Stimulated activated CD8-positive, alpha-beta memory T cell treated with anti-CD3 and anti-CD28 coated beads, Interleukin-7, amount 100 ng/mL, for 48 hours (primary cell): ENCODE data around the gene MREG.
"Not testable (repeated sequence)": the region's sequence is repeated elsewhere in the genome, so short reads cannot be mapped to it uniquely, and the experiment has no call there.

Experiments used
- DNase-seq, 2 donors: peaks; one replicate each; pipeline ENCODE4 v3.0.0-alpha.2; 2020; ENCODE audit warnings: low read depth in 1 of 2; ENCODE audit errors: extremely low read depth in 1 of 2

MREG gene

GRCh38 chr2:215965532-215966165, 47.7 kb downstream of the MREG start:
- DNase-seq: no peak

- no peak for DNase-seq
Measured at GRCh38 chr2:215961981-215962380, 51.4 kb downstream of the MREG start.

GRCh38 chr2:215958257-215958656, 55.1 kb downstream of the MREG start:
- DNase-seq: no peak

- DNase-seq: not testable (repeated sequence)
Measured at GRCh38 chr2:215957354-215958122, 55.8 kb downstream of the MREG start.

- DNase-seq: no peak
Measured at GRCh38 chr2:215952860-215953637, 60.3 kb downstream of the MREG start.

GRCh38 chr2:215951558-215951957, 61.8 kb downstream of the MREG start:
- no peak for DNase-seq

GRCh38 chr2:215949991-215950404, 63.4 kb downstream of the MREG start:
- no peak for DNase-seq

GRCh38 chr2:215948051-215948450, 65.3 kb downstream of the MREG start:
- DNase-seq: no peak

GRCh38 chr2:215946586-215946985, 66.8 kb downstream of the MREG start:
- no peak for DNase-seq

- no peak for DNase-seq
Measured at GRCh38 chr2:215942194-215942593, 71.2 kb downstream of the MREG start.

GRCh38 chr2:215941726-215942125, 71.6 kb downstream of the MREG start:
- DNase-seq: no peak

- DNase-seq: no peak
Measured at GRCh38 chr2:215940645-215941184, 72.6 kb downstream of the MREG start.

GRCh38 chr2:215937190-215937589, 76.2 kb downstream of the MREG start:
- no peak for DNase-seq

- no peak for DNase-seq
Measured at GRCh38 chr2:215933151-215933550, 80.2 kb downstream of the MREG start.

- peak in 1 of 2 donors; percentile 33 for DNase-seq
Measured at GRCh38 chr2:215931256-215931903, 82.0 kb downstream of the MREG start.

GRCh38 chr2:215930505-215931253, 82.7 kb downstream of the MREG start:
- no peak for DNase-seq

GRCh38 chr2:215929602-215930335, 83.6 kb downstream of the MREG start:
- no peak for DNase-seq

GRCh38 chr2:215928086-215928485, 85.3 kb downstream of the MREG start:
- DNase-seq: no peak

GRCh38 chr2:215926992-215927391, 86.4 kb downstream of the MREG start:
- DNase-seq: not testable (repeated sequence)
